ENCODE data around the gene ZBTB11. TPM values are rescaled to one million over a fixed set of nuclear protein-coding genes. Genes with fewer than 3 reads are reported as not detected.
"Not testable (repeated sequence)": the region's sequence is repeated elsewhere in the genome, so short reads cannot be mapped to it uniquely, and the experiment has no call there.

Gene ZBTB11
- total and polyA plus RNA-seq, 2 experiments from 2014 or later, result 7.7 to 22.4 TPM

DNA sequence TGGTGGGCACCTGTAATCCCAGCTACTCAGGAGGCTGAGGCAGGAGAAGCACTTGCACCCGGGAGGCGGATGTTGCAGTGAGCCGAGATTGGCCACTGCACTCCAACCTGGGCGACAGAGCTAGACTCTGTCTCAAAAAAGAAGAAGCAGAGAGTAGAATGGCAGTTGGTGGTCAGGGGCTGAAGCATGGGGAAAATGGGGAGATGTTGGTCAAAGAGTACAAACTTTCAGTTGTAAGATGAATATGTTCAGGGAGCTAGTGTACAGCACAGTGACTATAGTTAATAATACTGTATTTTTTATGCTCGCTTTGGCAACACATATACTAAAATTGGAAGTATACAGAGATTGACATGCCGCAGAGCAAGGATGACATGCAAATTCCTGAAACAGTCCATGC lies 61.4 kb downstream of the ZBTB11 start:
- Histone ChIP-seq H3K27me3 (ENCODE audit: insufficient read depth) (no peaks in the 10 kb centered on the region), H3K4me3 (no peak overlapping the region), H3K79me2 (replicated peaks; ENCODE audit: insufficient read depth) (no peaks in the 10 kb centered on the region), H2AFZ (no peak overlapping the region), H3K4me2 (no peak overlapping the region), H3K4me1 (ENCODE audit: insufficient read depth) (no peaks in the 10 kb centered on the region), H3K9me2 (ENCODE audit: insufficient read depth) (no peaks in the 10 kb centered on the region), H4K20me1 (replicated peaks; ENCODE audit: insufficient read depth) (no peaks in the 10 kb centered on the region), H3F3A (replicated peaks; ENCODE audit: low read depth) (no peaks in the 10 kb centered on the region), H3K36me3 (ENCODE audit: insufficient read depth) (no peaks in the 10 kb centered on the region), H3K27ac (ENCODE audit: low read depth) (no peak overlapping the region)
- ATAC-seq (no peak), DNase-seq (ENCODE audit: low spot score) (no peak)
- H3K27ac Mint-ChIP-seq, result no peak overlapping the region
- H3K4me3 Mint-ChIP-seq, result no peak overlapping the region
- no peaks in the 10 kb centered on the region for H3K36me3 Mint-ChIP-seq (ENCODE audit: low read depth)
- no peaks in the 10 kb centered on the region for H3K9me3 Mint-ChIP-seq
- peaks cover 5% of the 10 kb centered on the region for H3K27me3 Mint-ChIP-seq (ENCODE audit: insufficient read depth, low read depth, poor library complexity)
- TF ChIP-seq, protein P1, sequence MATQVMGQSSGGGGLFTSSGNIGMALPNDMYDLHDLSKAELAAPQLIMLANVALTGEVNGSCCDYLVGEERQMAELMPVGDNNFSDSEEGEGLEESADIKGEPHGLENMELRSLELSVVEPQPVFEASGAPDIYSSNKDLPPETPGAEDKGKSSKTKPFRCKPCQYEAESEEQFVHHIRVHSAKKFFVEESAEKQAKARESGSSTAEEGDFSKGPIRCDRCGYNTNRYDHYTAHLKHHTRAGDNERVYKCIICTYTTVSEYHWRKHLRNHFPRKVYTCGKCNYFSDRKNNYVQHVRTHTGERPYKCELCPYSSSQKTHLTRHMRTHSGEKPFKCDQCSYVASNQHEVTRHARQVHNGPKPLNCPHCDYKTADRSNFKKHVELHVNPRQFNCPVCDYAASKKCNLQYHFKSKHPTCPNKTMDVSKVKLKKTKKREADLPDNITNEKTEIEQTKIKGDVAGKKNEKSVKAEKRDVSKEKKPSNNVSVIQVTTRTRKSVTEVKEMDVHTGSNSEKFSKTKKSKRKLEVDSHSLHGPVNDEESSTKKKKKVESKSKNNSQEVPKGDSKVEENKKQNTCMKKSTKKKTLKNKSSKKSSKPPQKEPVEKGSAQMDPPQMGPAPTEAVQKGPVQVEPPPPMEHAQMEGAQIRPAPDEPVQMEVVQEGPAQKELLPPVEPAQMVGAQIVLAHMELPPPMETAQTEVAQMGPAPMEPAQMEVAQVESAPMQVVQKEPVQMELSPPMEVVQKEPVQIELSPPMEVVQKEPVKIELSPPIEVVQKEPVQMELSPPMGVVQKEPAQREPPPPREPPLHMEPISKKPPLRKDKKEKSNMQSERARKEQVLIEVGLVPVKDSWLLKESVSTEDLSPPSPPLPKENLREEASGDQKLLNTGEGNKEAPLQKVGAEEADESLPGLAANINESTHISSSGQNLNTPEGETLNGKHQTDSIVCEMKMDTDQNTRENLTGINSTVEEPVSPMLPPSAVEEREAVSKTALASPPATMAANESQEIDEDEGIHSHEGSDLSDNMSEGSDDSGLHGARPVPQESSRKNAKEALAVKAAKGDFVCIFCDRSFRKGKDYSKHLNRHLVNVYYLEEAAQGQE (IDR thresholded peaks at IDR 0.05; ENCODE audit: unreplicated experiment), result no peak
- TF ChIP-seq ZNF114 (CRISPR knock-in tag; IDR thresholded peaks at IDR 0.05) (no peak), ZNF331 (CRISPR knock-in tag; IDR thresholded peaks at IDR 0.05; ENCODE audit: low read depth) (no peak), ETS1 (IDR thresholded peaks at IDR 0.05) (no peak), EZH2phosphoT487 (IDR thresholded peaks at IDR 0.05; ENCODE audit: unreplicated experiment) (no peak), CREB1 (CRISPR knock-in tag; IDR thresholded peaks at IDR 0.05; ENCODE audit: low read depth) (no peak), EZH2 (IDR thresholded peaks at IDR 0.05; ENCODE audit: low read depth, unreplicated experiment) (no peak)
- no peaks in the 10 kb centered on the region for H3K4me1 Mint-ChIP-seq

DNA sequence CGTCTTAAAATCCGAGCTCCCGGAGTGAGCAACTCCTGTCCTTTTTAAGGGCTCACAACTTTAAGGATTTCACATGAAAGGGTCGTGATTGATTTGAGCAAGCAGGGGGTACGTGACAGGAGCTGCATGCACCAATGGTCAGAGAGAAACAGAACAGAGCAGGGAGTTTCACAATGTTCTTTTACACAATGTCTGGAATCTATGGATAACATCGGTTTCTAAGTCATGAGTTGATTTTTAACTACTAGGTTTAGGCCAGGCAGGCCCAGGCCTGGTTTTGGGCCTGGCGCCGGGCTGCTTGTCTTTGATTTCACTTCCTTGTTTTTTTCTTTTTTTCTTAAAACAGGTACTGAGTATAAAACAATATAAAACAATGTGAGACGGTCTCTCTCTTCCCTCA lies 63.9 kb downstream of the ZBTB11 start:
- H3K27ac ChIP-seq (ENCODE audit: low read depth); DNase-seq (ENCODE audit: low spot score); H3K9me2 ChIP-seq (ENCODE audit: insufficient read depth); H3K36me3 ChIP-seq (ENCODE audit: insufficient read depth); H3K4me3 ChIP-seq; ATAC-seq; H3K4me1 Mint-ChIP-seq; H3K9me3 Mint-ChIP-seq; H3K4me2 ChIP-seq; H3K79me2 ChIP-seq (replicated peaks; ENCODE audit: insufficient read depth); H4K20me1 ChIP-seq (replicated peaks; ENCODE audit: insufficient read depth); H2AFZ ChIP-seq; H3K27me3 Mint-ChIP-seq (ENCODE audit: insufficient read depth, low read depth, poor library complexity); H3K27me3 ChIP-seq (ENCODE audit: insufficient read depth); H3K27ac Mint-ChIP-seq; H3F3A ChIP-seq (replicated peaks; ENCODE audit: low read depth); H3K4me1 ChIP-seq (ENCODE audit: insufficient read depth); H3K36me3 Mint-ChIP-seq (ENCODE audit: low read depth); H3K4me3 Mint-ChIP-seq: not testable (repeated sequence)

Data from GM23338 (cell line).